ENCODE results near the gene KCNQ5. TPM values are rescaled to one million over a fixed set of nuclear protein-coding genes. Genes with fewer than 3 reads are reported as not detected.

The KCNQ5 gene
- total RNA-seq, 1 donor from 2014 or later: 3.9 TPM

DNA sequence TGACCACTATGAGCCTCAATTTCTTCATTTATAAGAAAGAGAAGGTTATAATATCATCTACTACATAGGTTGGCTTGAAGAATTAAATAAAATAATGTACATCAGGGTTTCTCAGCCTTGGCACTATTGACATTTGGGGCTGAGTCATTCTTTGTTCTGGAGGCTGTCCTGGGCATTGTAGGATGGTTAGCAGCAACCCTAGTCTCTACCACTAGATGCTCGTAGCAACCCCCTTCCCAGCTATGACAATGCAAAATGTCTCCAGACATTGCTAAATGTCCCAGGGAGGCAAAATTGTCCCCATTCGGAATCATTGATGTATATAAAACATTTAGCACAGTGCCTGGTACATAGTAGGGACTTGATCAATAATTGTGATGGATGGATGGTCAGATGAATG lies 451.4 kb downstream of the KCNQ5 start:
- H3K36me3 ChIP-seq: no peaks in the 10 kb centered on the region
- H3K4me1 ChIP-seq: no peaks in the 10 kb centered on the region
- TF ChIP-seq, protein P1, sequence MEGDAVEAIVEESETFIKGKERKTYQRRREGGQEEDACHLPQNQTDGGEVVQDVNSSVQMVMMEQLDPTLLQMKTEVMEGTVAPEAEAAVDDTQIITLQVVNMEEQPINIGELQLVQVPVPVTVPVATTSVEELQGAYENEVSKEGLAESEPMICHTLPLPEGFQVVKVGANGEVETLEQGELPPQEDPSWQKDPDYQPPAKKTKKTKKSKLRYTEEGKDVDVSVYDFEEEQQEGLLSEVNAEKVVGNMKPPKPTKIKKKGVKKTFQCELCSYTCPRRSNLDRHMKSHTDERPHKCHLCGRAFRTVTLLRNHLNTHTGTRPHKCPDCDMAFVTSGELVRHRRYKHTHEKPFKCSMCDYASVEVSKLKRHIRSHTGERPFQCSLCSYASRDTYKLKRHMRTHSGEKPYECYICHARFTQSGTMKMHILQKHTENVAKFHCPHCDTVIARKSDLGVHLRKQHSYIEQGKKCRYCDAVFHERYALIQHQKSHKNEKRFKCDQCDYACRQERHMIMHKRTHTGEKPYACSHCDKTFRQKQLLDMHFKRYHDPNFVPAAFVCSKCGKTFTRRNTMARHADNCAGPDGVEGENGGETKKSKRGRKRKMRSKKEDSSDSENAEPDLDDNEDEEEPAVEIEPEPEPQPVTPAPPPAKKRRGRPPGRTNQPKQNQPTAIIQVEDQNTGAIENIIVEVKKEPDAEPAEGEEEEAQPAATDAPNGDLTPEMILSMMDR (IDR thresholded peaks at IDR 0.05): no peak
- TF ChIP-seq POLR2AphosphoS5 (IDR thresholded peaks at IDR 0.05; ENCODE audit: insufficient read depth in 1 of 2, low read depth in 1 of 2) (no peak), POLR2A (IDR thresholded peaks at IDR 0.05) (no peak)
- no peaks in the 10 kb centered on the region for H3K27me3 ChIP-seq
- no peak for DNase-seq (ENCODE audit: extremely low spot score in 2 of 2)
- H3K4me3 ChIP-seq: no peak overlapping the region
- intact Hi-C loops (cut with DNase I): no loop called here
- H3K27ac ChIP-seq: no peak overlapping the region
- no peaks in the 10 kb centered on the region for H3K9me3 ChIP-seq

DNA sequence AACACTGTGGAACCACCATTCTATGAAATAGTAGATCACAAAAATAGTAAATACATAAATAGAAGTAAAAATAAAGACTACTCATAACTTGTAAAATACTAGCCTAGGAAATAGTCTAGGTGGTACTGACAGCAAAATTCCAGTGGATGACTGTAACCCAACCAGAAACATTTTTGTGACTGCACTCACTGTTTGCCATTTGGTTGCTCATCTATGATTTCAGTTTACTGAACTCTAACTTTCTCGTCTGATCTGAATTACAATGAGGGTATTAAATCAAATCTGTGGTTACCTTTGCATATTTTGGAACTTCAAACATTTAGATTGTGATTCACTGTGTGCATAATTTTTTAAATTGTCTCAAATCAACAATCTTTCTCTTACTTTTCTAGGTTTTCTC lies 452.3 kb downstream of the KCNQ5 start:
- no peaks in the 10 kb centered on the region for H3K36me3 ChIP-seq
- H3K27me3 ChIP-seq: no peaks in the 10 kb centered on the region
- H3K27ac ChIP-seq: no peak overlapping the region
- DNase-seq (ENCODE audit: extremely low spot score in 2 of 2): no peak
- no peaks in the 10 kb centered on the region for H3K9me3 ChIP-seq
- no peaks in the 10 kb centered on the region for H3K4me1 ChIP-seq
- intact Hi-C loops (cut with DNase I): no loop called here
- H3K4me3 ChIP-seq: no peak overlapping the region
- no peak for TF ChIP-seq POLR2A (IDR thresholded peaks at IDR 0.05)
- TF ChIP-seq POLR2AphosphoS5 (IDR thresholded peaks at IDR 0.05; ENCODE audit: insufficient read depth in 1 of 2, low read depth in 1 of 2): no peak
- TF ChIP-seq, protein P1 (IDR thresholded peaks at IDR 0.05): no peak

DNA sequence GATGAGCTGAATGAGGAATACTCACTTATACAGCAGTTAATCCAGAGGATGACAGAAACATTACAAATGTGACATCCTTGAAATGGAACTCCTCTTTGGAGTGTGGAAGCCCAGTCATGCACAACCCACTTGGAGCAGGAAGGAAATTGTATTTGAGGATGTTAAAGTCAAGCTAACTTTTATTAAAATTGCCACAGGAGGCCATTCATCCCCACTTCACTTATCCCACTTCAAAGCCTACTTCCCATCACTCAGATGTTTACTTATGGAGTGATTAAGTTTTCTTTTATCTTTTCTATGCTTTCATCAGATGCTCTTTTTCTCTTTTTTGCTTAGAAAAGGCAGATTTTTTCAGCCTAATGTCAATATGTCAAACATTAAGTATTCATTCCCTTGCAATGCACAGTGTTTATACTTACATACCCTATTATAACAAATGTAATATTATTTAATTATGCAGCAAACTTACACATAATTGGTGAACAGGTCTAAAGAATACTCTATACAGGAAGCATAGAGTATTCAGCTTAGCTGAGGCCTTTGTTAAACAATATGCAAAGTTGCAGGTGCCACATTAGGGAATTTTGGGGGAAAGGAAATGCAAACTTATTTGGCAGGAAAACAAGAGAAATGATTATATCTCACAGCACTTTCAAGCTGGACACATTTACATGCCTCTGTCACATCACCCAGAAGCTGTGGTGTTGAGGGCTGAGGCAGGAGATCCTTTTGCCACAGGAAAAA lies 454.5 kb downstream of the KCNQ5 start:
- H3K9me3 ChIP-seq: no peaks in the 10 kb centered on the region
- H3K4me3 ChIP-seq: no peak overlapping the region
- TF ChIP-seq POLR2A (IDR thresholded peaks at IDR 0.05) (no peak), POLR2AphosphoS5 (IDR thresholded peaks at IDR 0.05; ENCODE audit: insufficient read depth in 1 of 2, low read depth in 1 of 2) (no peak)
- TF ChIP-seq, protein P1 (IDR thresholded peaks at IDR 0.05): no peak
- H3K36me3 ChIP-seq: no peaks in the 10 kb centered on the region
- no peak for DNase-seq (ENCODE audit: extremely low spot score in 2 of 2)
- no peaks in the 10 kb centered on the region for H3K4me1 ChIP-seq
- no peaks in the 10 kb centered on the region for H3K27me3 ChIP-seq
- intact Hi-C loops (cut with DNase I): no loop called here
- no peak overlapping the region for H3K27ac ChIP-seq

DNA sequence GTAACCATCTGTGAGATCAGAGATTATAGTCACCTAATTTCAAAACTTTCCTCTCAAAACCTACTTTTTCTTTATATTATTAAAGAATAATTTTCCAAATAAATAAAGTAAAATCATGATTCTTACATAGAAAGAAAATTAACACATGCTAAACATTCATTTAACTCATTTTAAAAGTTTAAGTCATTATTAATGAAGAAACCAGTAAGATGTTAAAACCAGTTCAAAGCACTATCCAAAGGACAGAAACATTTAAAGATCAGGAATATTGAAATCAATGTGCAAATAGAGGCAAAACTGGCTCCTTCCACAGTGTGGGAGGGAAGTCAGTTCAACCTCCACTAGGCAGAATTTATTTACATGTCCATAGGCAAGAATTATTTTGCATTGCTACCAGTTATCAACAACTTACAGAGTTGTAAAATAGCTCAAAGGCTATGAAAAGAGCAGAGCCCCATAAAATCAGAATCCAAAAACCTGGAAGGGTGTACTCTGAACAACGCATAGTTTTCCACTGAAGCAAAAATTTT lies 456.5 kb downstream of the KCNQ5 start:
- TF ChIP-seq, protein P1 (IDR thresholded peaks at IDR 0.05): no peak
- TF ChIP-seq POLR2AphosphoS5 (IDR thresholded peaks at IDR 0.05; ENCODE audit: insufficient read depth in 1 of 2, low read depth in 1 of 2) (no peak), POLR2A (IDR thresholded peaks at IDR 0.05) (no peak)
- H3K27ac ChIP-seq: no peak overlapping the region
- H3K9me3 ChIP-seq: no peaks in the 10 kb centered on the region
- H3K27me3 ChIP-seq: no peaks in the 10 kb centered on the region
- no peak for DNase-seq (ENCODE audit: extremely low spot score in 2 of 2)
- H3K4me1 ChIP-seq: no peaks in the 10 kb centered on the region
- H3K4me3 ChIP-seq: no peak overlapping the region
- no peaks in the 10 kb centered on the region for H3K36me3 ChIP-seq
- intact Hi-C loops (cut with DNase I): no loop called here

DNA sequence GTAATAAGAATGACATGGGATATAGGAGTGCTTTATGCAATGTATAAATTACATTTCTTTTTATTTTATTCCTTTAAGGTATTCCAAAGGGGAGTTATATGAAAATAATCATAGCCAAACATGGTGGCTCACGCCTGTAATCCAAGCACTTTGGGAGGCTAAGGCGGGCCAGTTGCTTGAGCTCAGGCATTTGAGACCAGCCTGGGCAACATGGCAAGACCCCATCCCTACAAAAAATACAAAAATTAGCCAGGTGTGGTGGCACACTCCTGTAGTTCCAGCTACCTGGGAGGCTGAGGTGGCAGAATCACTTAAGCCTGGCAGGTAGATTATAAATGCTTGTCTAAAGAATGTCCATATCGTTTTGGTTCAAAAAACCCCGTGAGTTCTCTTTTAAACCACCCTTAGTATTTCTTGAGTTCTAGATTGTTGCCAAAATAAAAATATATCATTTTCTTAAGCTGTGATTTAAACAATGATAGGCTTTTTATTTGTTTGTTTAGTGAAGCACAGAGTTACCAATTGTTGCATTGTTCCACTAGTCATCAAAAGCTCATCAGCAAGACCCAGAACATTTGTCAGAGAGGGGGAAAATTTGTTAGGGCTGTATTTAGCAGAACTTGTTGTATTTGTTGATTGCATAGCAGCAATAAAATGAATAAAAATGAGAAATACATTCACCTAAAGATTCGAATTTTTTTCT lies 457.2 kb downstream of the KCNQ5 start:
- no peaks in the 10 kb centered on the region for H3K27me3 ChIP-seq
- no peaks in the 10 kb centered on the region for H3K4me1 ChIP-seq
- H3K9me3 ChIP-seq: no peaks in the 10 kb centered on the region
- intact Hi-C loops (cut with DNase I): no loop called here
- no peak overlapping the region for H3K27ac ChIP-seq
- H3K36me3 ChIP-seq: no peaks in the 10 kb centered on the region
- no peak overlapping the region for H3K4me3 ChIP-seq
- TF ChIP-seq, protein P1 (IDR thresholded peaks at IDR 0.05): no peak
- no peak for TF ChIP-seq POLR2AphosphoS5 (IDR thresholded peaks at IDR 0.05; ENCODE audit: insufficient read depth in 1 of 2, low read depth in 1 of 2)
- DNase-seq (ENCODE audit: extremely low spot score in 2 of 2): no peak

All from vagina (tissue), 2 donors.